GM12872 (cell line): Measurements from ENCODE around the gene GFRA1.

Experiments
- CTCF ChIP-seq: IDR thresholded peaks from 3 replicates; pipeline ENCODE4 v1.5.1; 2011; ENCODE audit warnings: low read depth, mild to moderate bottlenecking, low read length, moderate library complexity; ENCODE audit not compliant: insufficient read depth

Gene GFRA1

DNA sequence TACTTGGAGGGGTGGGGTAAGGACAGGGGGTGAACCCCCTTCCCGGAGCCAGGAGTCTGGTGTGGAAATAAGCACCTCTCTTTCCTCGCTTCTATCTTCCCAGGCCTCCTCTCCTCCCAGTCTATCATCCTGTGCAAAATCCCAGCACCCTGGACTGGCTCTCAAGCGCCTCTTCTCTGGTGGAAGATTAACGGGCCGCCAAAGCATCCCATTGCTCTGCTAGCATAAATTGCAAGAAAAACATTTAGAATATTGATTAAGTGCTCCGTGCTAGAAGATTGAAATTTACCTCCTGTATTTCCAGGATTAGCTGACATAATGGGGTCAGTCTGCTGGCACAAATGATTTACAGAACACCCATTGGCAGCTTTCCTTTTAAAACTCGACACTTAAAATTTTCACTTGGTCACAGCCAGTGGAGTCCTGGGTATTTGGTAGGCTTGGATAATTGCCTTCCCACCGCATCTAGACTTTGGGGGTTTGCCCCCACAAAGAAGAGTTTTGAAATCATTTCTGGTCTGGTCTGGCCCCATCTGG lies 189.7 kb downstream of the GFRA1 start:
- no peak for TF ChIP-seq CTCF

GRCh38 chr10:116082762-116083161 lies 190.2 kb downstream of the GFRA1 start:
- TF ChIP-seq CTCF: no peak

DNA sequence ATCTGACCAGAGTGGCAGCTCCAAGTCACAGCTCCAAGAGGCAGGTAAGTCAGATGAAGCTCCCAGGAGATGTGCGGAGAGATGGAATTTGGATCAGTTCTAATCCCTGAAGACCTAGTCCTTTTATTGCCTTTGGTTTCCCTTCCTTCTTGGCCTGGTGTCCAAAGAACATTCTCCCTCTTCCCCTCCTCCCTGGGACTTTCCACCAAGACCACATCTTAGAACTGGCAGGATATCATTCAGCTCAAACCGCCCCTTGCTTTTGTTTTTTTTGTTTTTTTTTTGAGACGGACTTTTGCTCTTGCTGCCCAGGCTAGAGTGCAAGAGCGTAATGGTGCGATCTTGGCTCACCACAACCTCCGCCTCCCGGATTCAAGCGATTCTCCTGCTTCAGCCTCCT lies 190.8 kb downstream of the GFRA1 start:
- no peak for TF ChIP-seq CTCF

DNA sequence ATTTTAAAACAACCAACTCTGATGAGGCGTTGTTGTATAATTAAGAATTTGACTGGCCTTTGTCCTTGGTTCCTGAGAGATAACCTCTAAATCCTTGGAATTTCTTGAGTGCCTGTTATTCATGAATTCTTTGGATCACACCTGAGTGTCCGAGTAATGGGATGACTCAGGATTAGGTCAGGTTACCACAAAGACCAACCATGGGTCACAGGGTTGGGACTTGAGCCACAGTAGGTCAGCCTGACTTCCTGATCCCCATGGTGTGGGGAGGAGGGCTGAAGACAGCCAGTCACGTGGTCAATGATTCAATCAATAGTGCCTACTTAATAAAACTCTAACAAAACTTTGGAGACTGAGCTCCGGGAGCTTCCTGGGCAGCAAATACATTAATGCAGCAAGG lies 192.5 kb downstream of the GFRA1 start:
- TF ChIP-seq CTCF: no peak

DNA sequence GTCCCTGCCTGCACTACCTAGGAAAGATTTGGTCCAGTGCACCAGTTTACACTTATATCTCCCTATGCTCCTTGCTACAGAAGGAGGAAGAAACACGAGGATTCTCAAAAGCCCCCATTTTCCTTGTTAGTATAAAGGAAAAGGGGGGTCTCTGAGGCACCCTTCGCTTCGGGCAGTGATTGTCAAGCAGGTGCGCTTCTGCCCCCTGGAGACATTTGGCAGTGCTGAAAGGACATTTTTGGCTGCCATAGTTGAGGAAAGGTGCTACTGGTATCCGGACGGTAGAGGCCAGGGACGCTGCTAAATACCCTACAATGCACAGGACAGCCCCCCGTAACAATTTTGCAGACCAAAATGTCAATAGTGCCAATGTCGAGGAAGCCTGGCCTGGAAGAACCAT lies 193.7 kb downstream of the GFRA1 start:
- TF ChIP-seq CTCF: no peak

GRCh38 chr10:116076621-116077020 lies 196.4 kb downstream of the GFRA1 start:
- no peak for TF ChIP-seq CTCF

DNA sequence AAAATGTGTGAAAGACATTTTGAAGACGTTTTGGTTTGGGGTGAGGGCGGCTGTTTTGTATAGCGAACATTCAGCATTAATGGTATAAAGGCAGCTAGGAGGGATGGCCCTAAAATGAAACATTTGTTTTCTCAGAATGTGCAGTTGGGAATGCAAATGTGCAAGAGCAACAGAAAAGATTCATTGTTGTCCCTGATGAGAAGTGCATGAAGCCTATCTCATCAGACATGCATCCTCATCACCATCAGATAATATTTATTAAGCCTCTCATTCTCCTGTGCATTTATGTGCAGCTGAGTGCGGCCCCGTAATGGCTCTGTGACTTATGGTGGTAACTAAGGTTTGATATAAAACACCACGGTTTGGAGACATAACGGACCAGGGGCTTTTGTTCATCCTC lies 199.5 kb downstream of the GFRA1 start:
- TF ChIP-seq CTCF: no peak

GRCh38 chr10:116073001-116073400 lies 200.0 kb downstream of the GFRA1 start:
- TF ChIP-seq CTCF: no peak
